B cell (primary cell): ENCODE measurements around the gene TPST2.

Experiments used
- CTCF ChIP-seq: fragments of 200-600 bp; IDR thresholded peaks from one replicate; pipeline ENCODE4 v1.8.0; 2022; ENCODE audit warnings: antibody characterized with exemption, mild to moderate bottlenecking
- EZH2 ChIP-seq: IDR thresholded peaks from 2 replicates; pipeline ENCODE4 v1.6.1; 2012; ENCODE audit warnings: borderline replicate concordance, low read depth, mild to moderate bottlenecking, moderate library complexity, low read length; ENCODE audit not compliant: insufficient read depth, poor library complexity, severe bottlenecking

DNA sequence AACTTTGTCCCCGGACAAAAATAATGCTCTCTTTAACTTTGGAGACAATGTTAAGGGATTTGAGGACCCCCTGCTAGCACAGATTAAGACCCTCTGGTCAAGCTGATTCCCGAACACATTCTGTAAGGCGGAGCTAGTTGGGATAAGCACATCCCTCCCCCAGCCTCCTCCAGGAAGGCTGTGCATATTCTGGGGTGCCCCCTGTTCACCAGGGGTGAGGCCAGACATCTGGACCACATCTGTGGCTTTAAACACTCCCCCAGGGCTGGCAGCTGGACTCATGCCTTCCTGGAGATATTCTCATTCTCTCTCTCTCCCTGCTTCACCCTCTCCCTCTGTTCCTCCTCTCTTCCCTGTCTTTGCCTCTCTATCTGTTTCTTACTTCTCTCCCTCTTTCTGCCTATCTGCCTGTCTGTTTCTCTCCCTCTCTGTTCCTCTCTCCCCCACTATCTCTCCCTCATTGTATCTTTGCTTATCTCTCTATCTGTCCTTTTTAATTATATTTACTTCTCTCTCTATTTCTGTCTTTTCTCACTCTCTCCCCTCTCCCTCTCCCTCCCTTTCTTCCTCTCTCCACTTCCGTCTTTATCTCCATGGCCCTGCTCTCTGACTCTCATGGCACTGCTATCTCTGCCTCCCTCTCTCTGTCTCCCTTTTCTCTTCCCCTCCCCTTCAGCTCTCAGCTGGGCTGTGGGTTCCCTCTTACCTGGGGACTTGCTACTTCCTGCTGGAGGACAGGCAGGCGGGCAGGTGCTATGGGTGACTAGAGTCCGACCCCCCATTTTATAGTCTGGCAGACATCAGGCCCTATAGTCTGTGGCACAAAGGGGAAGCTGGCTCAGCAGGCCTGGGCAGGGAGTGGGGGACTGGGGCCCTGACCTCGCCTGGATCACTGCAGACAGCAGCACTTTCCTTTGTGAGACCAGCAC lies 27.6 kb upstream of the TPST2 start, which contains the start of gene CRYBB1:
- TF ChIP-seq CTCF (no peak), EZH2 (no peak)
